Measurements from ENCODE around the gene RASA3. TPM values are rescaled to one million over a fixed set of nuclear protein-coding genes. Genes with fewer than 3 reads are reported as not detected.

Gene RASA3
- total RNA-seq, 1 donor from 2014 or later = 30.7 TPM

GRCh38 chr13:114056205-114057013 lies 76.0 kb downstream of the RASA3 start:
- no peak for DNase-seq (ENCODE audit: low read depth in 2 of 2)

GRCh38 chr13:114055766-114056165 lies 76.7 kb downstream of the RASA3 start:
- no peak for DNase-seq (ENCODE audit: low read depth in 2 of 2)

- DNase-seq (ENCODE audit: low read depth in 2 of 2) = no peak
Observed at GRCh38 chr13:114054830-114055439, 77.5 kb downstream of the RASA3 start.

- no peak for DNase-seq (ENCODE audit: low read depth in 2 of 2)
Observed at GRCh38 chr13:114054264-114054663, 78.2 kb downstream of the RASA3 start.

GRCh38 chr13:114053026-114053425 lies 79.4 kb downstream of the RASA3 start:
- no peak for DNase-seq (ENCODE audit: low read depth in 2 of 2)

GRCh38 chr13:114050536-114051450 lies 81.6 kb downstream of the RASA3 start:
- DNase-seq (ENCODE audit: low read depth in 2 of 2) = no peak

GRCh38 chr13:114049626-114050101 lies 82.8 kb downstream of the RASA3 start:
- no peak for DNase-seq (ENCODE audit: low read depth in 2 of 2)

GRCh38 chr13:114049026-114049425 lies 83.4 kb downstream of the RASA3 start:
- DNase-seq (ENCODE audit: low read depth in 2 of 2) = no peak

- DNase-seq (ENCODE audit: low read depth in 2 of 2) = no peak
Observed at GRCh38 chr13:114048443-114048842, 84.0 kb downstream of the RASA3 start.

- no peak for DNase-seq (ENCODE audit: low read depth in 2 of 2)
Observed at GRCh38 chr13:114047358-114047881, 85.0 kb downstream of the RASA3 start.

- DNase-seq (ENCODE audit: low read depth in 2 of 2) = no peak
Observed at GRCh38 chr13:114046431-114046975, 85.9 kb downstream of the RASA3 start.

- no peak for DNase-seq (ENCODE audit: low read depth in 2 of 2)
Observed at GRCh38 chr13:114045113-114045735, 87.2 kb downstream of the RASA3 start.

- DNase-seq (ENCODE audit: low read depth in 2 of 2) = no peak
Observed at GRCh38 chr13:114044486-114044885, 87.9 kb downstream of the RASA3 start.

- no peak for DNase-seq (ENCODE audit: low read depth in 2 of 2)
Observed at GRCh38 chr13:114043421-114044053, 88.9 kb downstream of the RASA3 start.

- no peak for DNase-seq (ENCODE audit: low read depth in 2 of 2)
Observed at GRCh38 chr13:114042066-114042815, 90.2 kb downstream of the RASA3 start.

GRCh38 chr13:114041493-114041892 lies 90.9 kb downstream of the RASA3 start:
- no peak for DNase-seq (ENCODE audit: low read depth in 2 of 2)

- no peak for DNase-seq (ENCODE audit: low read depth in 2 of 2)
Observed at GRCh38 chr13:114039471-114040141, 92.8 kb downstream of the RASA3 start.

GRCh38 chr13:114038900-114039299 lies 93.5 kb downstream of the RASA3 start:
- no peak for DNase-seq (ENCODE audit: low read depth in 2 of 2)

- no peak for DNase-seq (ENCODE audit: low read depth in 2 of 2)
Observed at GRCh38 chr13:114038211-114038613, 94.2 kb downstream of the RASA3 start.
